ENCODE results near the gene TMCO5A.
"Not testable (repeated sequence)": the region's sequence is repeated elsewhere in the genome, so short reads cannot be mapped to it uniquely, and the experiment has no call there.

The TMCO5A gene

DNA sequence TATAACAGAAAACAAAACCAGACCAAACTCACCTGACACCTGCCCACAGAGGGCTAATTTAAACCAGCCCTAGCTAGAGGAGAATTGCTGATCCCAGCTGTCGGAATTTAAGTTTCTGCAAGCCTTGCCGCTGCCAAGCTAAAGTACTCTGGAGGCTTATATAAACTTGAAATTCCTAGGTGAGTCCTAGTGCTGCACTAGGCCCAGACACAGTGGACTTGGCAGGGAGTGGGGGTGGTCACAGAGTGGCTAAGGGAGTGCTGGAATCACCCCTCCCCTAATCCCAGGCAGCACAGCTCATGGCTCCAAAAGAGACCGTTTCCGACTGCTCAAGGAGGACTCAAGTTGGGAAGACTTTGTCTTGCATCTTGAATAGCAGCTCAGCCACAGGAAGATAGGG, 17.6 kb downstream of the TMCO5A start:
- no peak for TF ChIP-seq CTCF (IDR thresholded peaks at IDR 0.05; ENCODE audit: insufficient read depth, low read depth, low read length, missing control alignments)
- DNase-seq (ENCODE audit: low read depth): no peak
- no peak overlapping the region for H3K4me3 ChIP-seq (ENCODE audit: low read length)

- not testable (repeated sequence) for DNase-seq (ENCODE audit: low read depth); H3K4me3 ChIP-seq (ENCODE audit: low read length)
These were observed 26.3 kb downstream of the TMCO5A start for GRCh38 chr15:37960742-37961141.

GRCh38 chr15:37967788-37968187, 33.3 kb downstream of the TMCO5A start:
- no peak for DNase-seq (ENCODE audit: low read depth)
- no peak overlapping the region for H3K4me3 ChIP-seq (ENCODE audit: low read length)
- TF ChIP-seq CTCF (IDR thresholded peaks at IDR 0.05; ENCODE audit: insufficient read depth, low read depth, low read length, missing control alignments): no peak

DNA sequence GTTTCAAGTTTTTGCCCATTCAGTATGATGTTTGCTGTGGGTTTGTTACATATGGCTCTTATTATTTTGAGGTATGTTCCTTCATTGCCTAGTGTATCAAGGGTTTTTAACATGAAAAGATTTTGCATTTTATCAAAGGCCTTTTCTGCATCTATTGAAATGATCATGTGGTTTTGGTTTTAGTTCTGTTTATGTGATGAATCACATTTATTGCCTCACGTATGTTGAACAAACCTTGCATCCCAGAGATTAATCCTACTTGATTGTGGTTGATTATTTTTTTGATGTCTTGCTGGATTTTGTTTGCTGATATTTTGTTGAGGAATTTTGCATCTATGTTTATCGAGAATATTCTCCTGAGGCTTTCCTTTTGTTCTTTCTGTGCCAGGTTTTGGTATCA, 39.4 kb downstream of the TMCO5A start:
- no peak for TF ChIP-seq CTCF (IDR thresholded peaks at IDR 0.05; ENCODE audit: insufficient read depth, low read depth, low read length, missing control alignments)
- peak; percentile 12 for DNase-seq (ENCODE audit: low read depth)
- H3K4me3 ChIP-seq (ENCODE audit: low read length): no peak overlapping the region

DNA sequence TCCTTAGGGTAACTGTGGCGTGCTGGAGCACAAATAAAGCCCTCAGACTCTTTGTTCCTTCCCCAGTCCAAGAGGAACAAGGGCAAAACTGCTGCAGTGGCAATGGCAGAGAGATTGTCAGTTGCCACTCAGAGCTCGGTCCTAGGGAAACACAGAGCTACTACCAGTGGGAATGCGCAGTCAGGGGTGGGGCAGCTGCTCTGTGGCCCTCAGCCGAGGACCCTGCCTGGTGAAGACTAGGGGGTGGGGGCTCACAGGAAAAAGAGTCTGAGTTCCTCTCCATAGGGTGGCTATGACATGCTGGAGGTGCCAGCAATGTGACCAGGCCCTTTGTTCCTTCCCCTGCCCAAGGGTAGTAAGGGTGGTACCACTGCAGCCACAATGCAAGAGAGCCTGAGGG, 43.8 kb downstream of the TMCO5A start:
- no peak for DNase-seq (ENCODE audit: low read depth)
- H3K4me3 ChIP-seq (ENCODE audit: low read length): no peak overlapping the region
- TF ChIP-seq CTCF (IDR thresholded peaks at IDR 0.05; ENCODE audit: insufficient read depth, low read depth, low read length, missing control alignments): no peak

- TF ChIP-seq CTCF (IDR thresholded peaks at IDR 0.05; ENCODE audit: insufficient read depth, low read depth, low read length, missing control alignments): no peak
These were observed 45.4 kb downstream of the TMCO5A start for GRCh38 chr15:37979671-37980409.

DNA sequence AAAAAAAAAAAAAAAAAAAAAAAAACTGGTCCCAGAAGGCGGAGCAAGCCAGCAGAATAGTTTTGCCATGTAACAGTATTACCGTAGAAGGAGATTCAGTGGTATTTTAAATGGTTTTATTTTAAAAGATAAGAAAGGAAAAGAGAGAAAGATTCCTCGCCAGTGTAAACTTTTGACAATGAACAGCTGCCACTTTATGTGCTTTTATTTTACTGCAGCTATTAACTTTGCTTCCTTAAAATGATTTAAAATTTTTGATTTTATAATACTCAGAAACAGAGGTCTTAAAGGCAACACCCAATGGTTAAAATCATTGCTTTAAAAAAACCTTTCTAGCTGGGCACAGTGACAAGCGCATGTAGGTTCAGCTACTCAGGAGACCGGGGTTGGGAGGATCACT, 46.8 kb downstream of the TMCO5A start:
- no peak overlapping the region for H3K4me3 ChIP-seq (ENCODE audit: low read length)
- no peak for TF ChIP-seq CTCF (IDR thresholded peaks at IDR 0.05; ENCODE audit: insufficient read depth, low read depth, low read length, missing control alignments)
- no peak for DNase-seq (ENCODE audit: low read depth)

More at GRCh38 chr15:37979671-37980409, 45.4 kb downstream of the TMCO5A start:
- H3K4me3 ChIP-seq (ENCODE audit: low read length): no peak overlapping the region
- DNase-seq (ENCODE audit: low read depth): no peak
